GM23248 (cell line): ENCODE data around the gene TTC28. TPM values are rescaled to one million over a fixed set of nuclear protein-coding genes. Genes with fewer than 3 reads are reported as not detected.
"Not testable (repeated sequence)": the region's sequence is repeated elsewhere in the genome, so short reads cannot be mapped to it uniquely, and the experiment has no call there.

Experiments
- DNase-seq: peaks from one replicate; pipeline ENCODE4 v3.0.0-alpha.2; 2015
- H2AFZ ChIP-seq: fragments of 200-600 bp; sonication (generic); 2 replicates; pipeline ENCODE4 v1.6.1; 2016; ENCODE audit warnings: antibody characterized with exemption
- H3F3A ChIP-seq: fragments of 200-600 bp; sonication (generic); 2 replicates; pipeline ENCODE4 v1.6.1; 2016; ENCODE audit warnings: mild to moderate bottlenecking, antibody characterized with exemption, mixed run types; ENCODE audit not compliant: insufficient read depth
- H3K27ac ChIP-seq: fragments of 200-600 bp; sonication (generic); 2 replicates; pipeline ENCODE4 v1.5.1; 2016; ENCODE audit warnings: mild to moderate bottlenecking
- H3K27me3 ChIP-seq: fragments of 200-600 bp; sonication (generic); replicated peaks from 2 replicates; pipeline ENCODE4 v1.6.1; 2016; ENCODE audit warnings: mild to moderate bottlenecking; ENCODE audit not compliant: insufficient read depth
- H3K36me3 ChIP-seq: fragments of 200-600 bp; sonication (generic); 2 replicates; pipeline ENCODE4 v1.6.1; 2016; ENCODE audit warnings: low read depth, mild to moderate bottlenecking
- H3K4me1 ChIP-seq: fragments of 200-600 bp; sonication (generic); 2 replicates; pipeline ENCODE4 v1.6.1; 2016; ENCODE audit warnings: mild to moderate bottlenecking; ENCODE audit not compliant: insufficient read depth
- H3K4me2 ChIP-seq: fragments of 200-600 bp; sonication (generic); one replicate; pipeline ENCODE4 v1.6.1; 2016; ENCODE audit warnings: mild to moderate bottlenecking; ENCODE audit not compliant: unreplicated experiment
- H3K4me3 ChIP-seq: fragments of 200-600 bp; sonication (generic); 2 replicates; pipeline ENCODE4 v1.5.1; 2016; ENCODE audit warnings: mild to moderate bottlenecking
- H3K79me2 ChIP-seq: fragments of 200-600 bp; sonication (generic); 2 replicates; pipeline ENCODE4 v1.6.1; 2016; ENCODE audit warnings: mild to moderate bottlenecking; ENCODE audit not compliant: insufficient read depth
- H3K9ac ChIP-seq: fragments of 200-600 bp; sonication (generic); 2 replicates; pipeline ENCODE4 v1.6.1; 2016; ENCODE audit warnings: mild to moderate bottlenecking
- H3K9me2 ChIP-seq: fragments of 200-600 bp; sonication (generic); 2 replicates; pipeline ENCODE4 v1.6.1; 2016; ENCODE audit warnings: mixed run types, mild to moderate bottlenecking, moderate library complexity; ENCODE audit not compliant: insufficient read depth
- H3K9me3 ChIP-seq: fragments of 200-600 bp; sonication (generic); one replicate; pipeline ENCODE4 v1.6.1; 2017; ENCODE audit warnings: low read depth
- H4K20me1 ChIP-seq: fragments of 200-600 bp; sonication (generic); 2 replicates; pipeline ENCODE4 v1.6.0; 2016; ENCODE audit not compliant: insufficient read depth
- EZH2 ChIP-seq: fragments of 200-600 bp; sonication (generic); IDR thresholded peaks from 2 replicates; pipeline ENCODE4 v1.6.1; 2018; ENCODE audit warnings: antibody characterized with exemption, mild to moderate bottlenecking; ENCODE audit not compliant: insufficient read depth, poor library complexity, severe bottlenecking
- EZH2phosphoT487 ChIP-seq: fragments of 200-600 bp; sonication (generic); IDR thresholded peaks from 2 replicates; pipeline ENCODE4 v1.6.1; 2018; ENCODE audit warnings: antibody characterized with exemption, moderate library complexity, mild to moderate bottlenecking, low read depth; ENCODE audit not compliant: insufficient read depth
- WGBS, 2 experiments: methylation state at CpG; one replicate each; pipeline ENCODE4 v1.1.6; 2015 to 2017; ENCODE audit warnings: low lambda C conversion rate in 2 of 2, low coverage in 1 of 2; ENCODE audit errors: missing lambda C conversion rate in 2 of 2; 5-methylcytosine and 5-hydroxymethylcytosine counted together
- in situ Hi-C: fragments of 300-500 bp; cut with MboI; formaldehyde crosslinking; loops from 2 replicates; pipeline ENCODE4 v1.15.0; 2020
- polyA plus RNA-seq: library from polyadenylated mRNA; unstranded; fragments of >200 nt; fragmentation: Nextera tagmentation; extraction: Ambion mirVana; gene quantifications from 2 replicates; pipeline ENCODE4 v1.2.1, GENCODE V29; 2016
- total RNA-seq: library from RNA; depleted of rRNA; stranded (reverse); fragments of >200 nt; shearing (Covaris generic); gene quantifications from 2 replicates; pipeline ENCODE4 v1.2.3, GENCODE V29; 2014

Gene TTC28
- total and polyA plus RNA-seq, 2 experiments from 2014 or later: 12.5 to 41.9 TPM

DNA sequence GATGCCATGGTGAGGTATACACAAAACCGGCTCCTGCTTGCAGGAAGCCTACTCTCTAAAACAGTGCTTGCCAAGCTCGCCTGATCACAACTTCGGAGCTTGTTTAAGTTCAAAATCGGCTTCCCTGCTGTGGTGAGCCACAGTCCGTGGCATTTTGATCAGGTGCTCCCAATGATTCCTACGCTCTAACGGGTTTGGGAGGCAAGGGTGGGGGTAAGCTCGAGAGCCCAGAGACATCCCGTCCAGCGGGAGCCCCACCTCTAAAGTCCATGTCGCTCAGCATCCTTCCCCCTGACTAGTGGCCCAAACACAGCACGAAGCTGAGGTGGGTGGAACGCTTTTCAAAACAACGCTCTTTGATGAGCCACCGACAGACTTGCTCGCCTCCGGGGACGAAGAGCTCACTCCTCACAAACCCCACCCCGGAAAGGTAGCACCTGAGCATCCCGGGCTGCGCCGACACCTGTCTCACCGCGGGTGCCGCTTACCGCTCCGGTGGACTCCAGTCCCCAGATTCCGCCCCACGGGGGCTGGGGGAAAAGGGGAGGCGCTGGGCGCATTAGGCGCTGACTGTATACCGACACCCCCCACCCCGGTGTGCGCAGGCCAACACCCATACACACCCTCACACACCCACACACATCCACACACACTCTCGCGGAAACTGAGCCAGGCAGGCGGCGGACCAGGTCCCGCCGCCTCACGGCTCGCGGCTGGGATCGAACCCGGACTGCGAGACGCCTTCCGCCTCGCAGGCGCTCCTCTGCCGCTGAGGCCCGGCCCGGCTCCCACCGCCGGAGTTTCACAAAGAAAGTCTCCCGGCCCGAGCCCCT, 646 bp downstream of the TTC28 start:
- peak overlapping the region; percentile 88 for H3K9ac ChIP-seq
- peak overlapping the region; percentile 31; the same call in 1 of the 2 replicates for H3K27ac ChIP-seq
- H3F3A ChIP-seq, H4K20me1 ChIP-seq, H3K9me3 ChIP-seq, H3K9me2 ChIP-seq, H3K36me3 ChIP-seq, H3K27me3 ChIP-seq, in situ Hi-C loops, H3K4me1 ChIP-seq: not testable (repeated sequence)
- H2AFZ ChIP-seq: peak overlapping the region; percentile 88
- WGBS, 2 experiments: 13 to 15% methylated on average over 54 to 58 of the region's 58 CpGs
- H3K4me2 ChIP-seq: peak overlapping the region; percentile 77
- peak overlapping the region; percentile 82 for H3K4me3 ChIP-seq
- H3K79me2 ChIP-seq: peaks cover 16% of the 10 kb centered on the region
- peak; percentile 49 for DNase-seq

GRCh38 chr22:28678170-28678569, 1.5 kb downstream of the TTC28 start:
- in situ Hi-C loops, H3K9ac ChIP-seq, H3K9me2 ChIP-seq, H4K20me1 ChIP-seq, H3K27ac ChIP-seq, DNase-seq, H3F3A ChIP-seq, H3K4me2 ChIP-seq, H3K9me3 ChIP-seq, H3K27me3 ChIP-seq, H3K36me3 ChIP-seq: not testable (repeated sequence)
- H3K4me1 ChIP-seq: peaks cover 12% of the 10 kb centered on the region
- H2AFZ ChIP-seq: peak overlapping the region; percentile 88; the same call in 1 of the 2 replicates
- H3K4me3 ChIP-seq: peak overlapping the region; percentile 82; the same call in 1 of the 2 replicates
- 51 to 72% methylated on average over 7 of the region's 7 CpGs for WGBS, 2 experiments
- peaks cover 16% of the 10 kb centered on the region for H3K79me2 ChIP-seq

DNA sequence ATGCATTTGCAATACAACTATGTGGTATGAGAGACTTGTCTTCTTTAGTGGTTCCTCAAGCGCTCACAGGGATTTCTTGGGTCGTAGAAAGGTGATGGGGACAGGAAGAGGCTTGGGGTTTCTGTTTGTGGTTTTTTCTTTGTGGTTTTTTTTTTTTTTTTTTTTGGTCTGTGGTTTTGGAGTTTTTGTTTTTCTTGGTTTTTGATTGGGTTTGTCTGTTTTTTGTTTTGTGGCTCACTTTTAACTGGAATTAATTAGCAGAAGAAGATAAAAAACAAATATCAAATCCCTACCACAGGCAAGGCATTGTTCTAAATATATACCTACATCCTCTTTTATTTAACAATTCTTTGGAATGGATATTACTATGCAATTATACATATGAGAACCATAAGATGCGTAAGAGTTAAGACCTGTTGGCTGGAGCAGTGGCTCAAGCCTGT, 5.5 kb downstream of the TTC28 start:
- no peak overlapping the region for H2AFZ ChIP-seq
- in situ Hi-C loops: no loop called here
- H3K9ac ChIP-seq: no peak overlapping the region
- H3K79me2 ChIP-seq: peaks cover 23% of the 10 kb centered on the region
- TF ChIP-seq EZH2 (no peak), EZH2phosphoT487 (no peak)
- no peaks in the 10 kb centered on the region for H3K36me3 ChIP-seq
- no peaks in the 10 kb centered on the region for H3K9me3 ChIP-seq
- H4K20me1 ChIP-seq: 0 out of 2 replicates have a peak, but pooled peaks cover 4% of the 10 kb centered on the region
- peak; percentile 41 for DNase-seq
- H3K4me3 ChIP-seq: no peak overlapping the region
- H3K4me2 ChIP-seq: no peak overlapping the region
- no peak overlapping the region for H3K27ac ChIP-seq
- H3K4me1 ChIP-seq: peaks cover 12% of the 10 kb centered on the region
- no peaks in the 10 kb centered on the region for H3K9me2 ChIP-seq
- H3F3A ChIP-seq: peaks cover 13% of the 10 kb centered on the region; the same call in 1 of the 2 replicates
- WGBS, 2 experiments: 43 to 46% methylated on average over 3 of the region's 3 CpGs
- no peaks in the 10 kb centered on the region for H3K27me3 ChIP-seq

GRCh38 chr22:28670756-28671155, 8.9 kb downstream of the TTC28 start:
- H3K4me1 ChIP-seq: peaks cover 12% of the 10 kb centered on the region
- DNase-seq: no peak

More at GRCh38 chr22:28670756-28671155, 8.9 kb downstream of the TTC28 start:
- no peak overlapping the region for H3K4me2 ChIP-seq
- no peak for TF ChIP-seq EZH2phosphoT487
- no peak for TF ChIP-seq EZH2
- H3K9me2 ChIP-seq: no peaks in the 10 kb centered on the region
- no peaks in the 10 kb centered on the region for H3K36me3 ChIP-seq
- H3K27me3 ChIP-seq: no peaks in the 10 kb centered on the region
- no peak overlapping the region for H3K9ac ChIP-seq
- no peaks in the 10 kb centered on the region for H3K9me3 ChIP-seq
- peaks cover 13% of the 10 kb centered on the region; the same call in 1 of the 2 replicates for H3F3A ChIP-seq
- in situ Hi-C loops: no loop called here
- no peak overlapping the region for H2AFZ ChIP-seq
- 0 out of 2 replicates have a peak, but pooled peaks cover 4% of the 10 kb centered on the region for H4K20me1 ChIP-seq
- H3K79me2 ChIP-seq: peaks cover 10% of the 10 kb centered on the region; the same call in 1 of the 2 replicates
- WGBS, 2 experiments: 88% methylated on average over 3 of the region's 3 CpGs
- H3K27ac ChIP-seq: peak overlapping the region; percentile 57
- no peak overlapping the region for H3K4me3 ChIP-seq
